RWPE2 (cell line): ENCODE data around the gene TRIP4.
A peak's percentile ranks its signal among the peaks of the same experiment; 100 is the strongest.

Experiments used
- ATAC-seq: fragments of 200-7000 bp; cut with Tn5 transposase; 3 replicates; pipeline ENCODE4 v1.9.1; 2021; ENCODE audit warnings: low read depth
- DNase-seq: peaks from one replicate; pipeline ENCODE4 v3.0.0-alpha.2; 2020; ENCODE audit warnings: low spot score
- H3K27ac ChIP-seq: fragments of 450-650 bp; 2 replicates; pipeline ENCODE4 v1.5.1; 2017; ENCODE audit warnings: mild to moderate bottlenecking; ENCODE audit not compliant: poor library complexity, severe bottlenecking
- H3K27me3 ChIP-seq: fragments of 250-450 bp; sonication (Bioruptor Pico); 2 replicates; pipeline ENCODE4 v1.5.1; 2021; ENCODE audit warnings: mild to moderate bottlenecking, moderate library complexity; ENCODE audit not compliant: insufficient read depth, poor library complexity, severe bottlenecking
- H3K36me3 ChIP-seq: fragments of 250-450 bp; sonication (Bioruptor Pico); 2 replicates; pipeline ENCODE4 v1.5.1; 2020; ENCODE audit warnings: low read depth, mild to moderate bottlenecking, moderate library complexity
- H3K4me1 ChIP-seq: fragments of 250-450 bp; sonication (Bioruptor Pico); 2 replicates; pipeline ENCODE4 v1.5.1; 2021; ENCODE audit warnings: mild to moderate bottlenecking, moderate library complexity; ENCODE audit not compliant: insufficient read depth, poor library complexity, severe bottlenecking
- H3K4me3 ChIP-seq: fragments of 250-450 bp; sonication (Bioruptor Pico); 2 replicates; pipeline ENCODE4 v1.5.1; 2021; ENCODE audit warnings: mild to moderate bottlenecking, moderate library complexity; ENCODE audit not compliant: severe bottlenecking
- H3K9me3 ChIP-seq: fragments of 250-450 bp; sonication (Bioruptor Pico); 2 replicates; pipeline ENCODE4 v1.5.1; 2021; ENCODE audit warnings: mild to moderate bottlenecking, moderate library complexity; ENCODE audit not compliant: severe bottlenecking
- CTCF ChIP-seq: fragments of 450-650 bp; IDR thresholded peaks from one replicate; pipeline ENCODE4 v1.5.1; 2017; ENCODE audit warnings: mild to moderate bottlenecking, moderate library complexity; ENCODE audit not compliant: poor library complexity, severe bottlenecking

TRIP4 gene

DNA sequence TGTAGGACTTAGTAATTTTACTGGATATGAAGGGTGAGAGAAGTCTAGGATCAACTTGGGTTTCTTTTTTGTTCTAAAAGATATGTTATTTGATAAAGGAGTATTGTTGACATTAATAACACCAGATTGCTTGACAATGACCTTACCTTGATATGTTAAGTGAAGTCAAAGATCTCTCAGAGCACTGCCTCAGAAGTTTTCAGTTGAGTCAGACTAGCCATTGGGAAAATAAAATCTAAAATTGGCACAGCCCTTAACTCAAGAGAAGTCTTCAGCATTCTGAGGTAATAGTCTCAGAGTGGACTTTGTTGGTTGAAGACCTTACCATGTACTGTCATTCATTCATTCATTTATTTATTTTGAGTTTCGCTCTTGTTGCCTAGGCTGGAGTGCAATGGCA is 50.3 kb downstream of the TRIP4 start:
- H3K4me1 ChIP-seq: peaks cover 2% of the 10 kb centered on the region
- peak overlapping the region; percentile 1 for H3K27ac ChIP-seq
- TF ChIP-seq CTCF: no peak
- ATAC-seq (no peak), DNase-seq (no peak)
- no peaks in the 10 kb centered on the region for H3K9me3 ChIP-seq
- no peaks in the 10 kb centered on the region for H3K27me3 ChIP-seq
- H3K4me3 ChIP-seq: no peak overlapping the region
- H3K36me3 ChIP-seq: peaks cover 7% of the 10 kb centered on the region

- no peak for ATAC-seq
- Histone ChIP-seq H3K4me1 (peaks cover 10% of the 10 kb centered on the region), H3K27ac (no peak overlapping the region), H3K36me3 (no peaks in the 10 kb centered on the region), H3K9me3 (no peaks in the 10 kb centered on the region), H3K27me3 (no peaks in the 10 kb centered on the region), H3K4me3 (no peak overlapping the region)
- no peak for DNase-seq
- TF ChIP-seq CTCF: no peak
Measured at GRCh38 chr15:64438653-64439447, 51.2 kb downstream of the TRIP4 start.

DNA sequence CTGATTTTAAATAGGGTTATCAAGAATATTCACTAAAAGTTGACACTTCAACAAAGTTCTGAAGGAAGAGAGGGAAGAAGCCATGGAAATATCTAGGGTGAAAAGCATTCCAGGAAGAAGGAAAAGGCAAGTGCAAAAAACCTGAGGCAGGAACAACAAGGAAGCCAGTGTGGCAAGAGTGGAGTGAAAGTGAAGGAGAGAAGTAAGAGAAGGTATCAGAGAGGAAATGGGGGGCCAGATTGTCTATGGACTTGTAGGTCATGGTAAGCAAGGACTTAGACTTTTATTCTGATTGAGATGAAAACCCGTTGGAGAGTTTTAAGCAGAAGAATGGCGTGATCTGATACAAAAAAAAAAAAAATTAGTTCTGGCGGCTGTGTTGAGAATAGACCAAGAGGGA is 54.2 kb downstream of the TRIP4 start:
- H3K36me3 ChIP-seq: peaks cover 19% of the 10 kb centered on the region
- H3K9me3 ChIP-seq: no peaks in the 10 kb centered on the region
- H3K4me3 ChIP-seq: no peak overlapping the region
- no peak for ATAC-seq
- no peak for TF ChIP-seq CTCF
- DNase-seq: no peak
- H3K27me3 ChIP-seq: no peaks in the 10 kb centered on the region
- peaks cover 22% of the 10 kb centered on the region for H3K4me1 ChIP-seq
- H3K27ac ChIP-seq: no peak overlapping the region

DNA sequence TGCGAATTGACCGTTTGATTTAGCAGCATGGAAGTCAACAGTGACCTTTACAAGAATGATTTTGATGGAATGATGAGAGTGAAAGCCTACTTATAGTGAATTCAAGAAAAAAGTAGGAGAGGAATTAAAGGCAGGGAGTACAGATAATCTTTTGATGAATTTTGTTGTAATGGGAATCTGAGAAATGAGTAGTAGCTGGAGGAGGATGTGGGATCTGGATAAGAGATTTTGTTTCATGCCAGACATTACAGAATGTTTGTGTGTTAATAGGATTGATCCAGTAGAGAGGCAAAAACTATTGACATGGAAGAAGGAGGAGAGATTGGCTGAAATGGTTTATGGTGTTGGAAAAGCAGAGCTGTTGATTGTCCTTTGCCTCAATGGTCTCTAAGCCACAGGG is 55.4 kb downstream of the TRIP4 start:
- Histone ChIP-seq H3K36me3 (peaks cover 30% of the 10 kb centered on the region), H3K27ac (peak overlapping the region; percentile 92), H3K9me3 (no peaks in the 10 kb centered on the region), H3K4me3 (no peak overlapping the region), H3K27me3 (no peaks in the 10 kb centered on the region), H3K4me1 (peaks cover 22% of the 10 kb centered on the region)
- TF ChIP-seq CTCF: no peak
- no peak for DNase-seq
- no peak for ATAC-seq
